Activated CD4-positive, alpha-beta T cell treated with anti-CD3 and anti-CD28 coated beads for 4 hours (primary cell): ENCODE results near the gene ANKH.

Experiments
- DNase-seq, 2 donors: peaks; one replicate each; pipeline ENCODE4 v3.0.0-alpha.2; 2020

Gene ANKH

GRCh38 chr5:14757850-14758249, 113.7 kb downstream of the ANKH start:
- DNase-seq: no peak

- DNase-seq: no peak
Observed at GRCh38 chr5:14756478-14756877, 115.1 kb downstream of the ANKH start.

GRCh38 chr5:14753947-14754346, 117.6 kb downstream of the ANKH start:
- DNase-seq: no peak

- DNase-seq: no peak
Observed at GRCh38 chr5:14753292-14753691, 118.3 kb downstream of the ANKH start.

GRCh38 chr5:14752497-14753071, 119.0 kb downstream of the ANKH start:
- DNase-seq: no peak

GRCh38 chr5:14750712-14751111, 120.9 kb downstream of the ANKH start:
- no peak for DNase-seq

- no peak for DNase-seq
Observed at GRCh38 chr5:14749579-14750101, 121.9 kb downstream of the ANKH start.

GRCh38 chr5:14748180-14748900, 123.2 kb downstream of the ANKH start:
- DNase-seq: no peak

- DNase-seq: no peak
Observed at GRCh38 chr5:14745753-14746152, 125.8 kb downstream of the ANKH start.

- DNase-seq: no peak
Observed at GRCh38 chr5:14745188-14745563, 126.4 kb downstream of the ANKH start.

GRCh38 chr5:14744296-14745187, 127.0 kb downstream of the ANKH start:
- DNase-seq: no peak

GRCh38 chr5:14743601-14744295, 127.8 kb downstream of the ANKH start:
- no peak for DNase-seq

GRCh38 chr5:14742498-14742897, 129.1 kb downstream of the ANKH start:
- DNase-seq: no peak

- no peak for DNase-seq
Observed at GRCh38 chr5:14741801-14742440, 129.7 kb downstream of the ANKH start.

- no peak for DNase-seq
Observed at GRCh38 chr5:14741131-14741530, 130.4 kb downstream of the ANKH start.

- no peak for DNase-seq
Observed at GRCh38 chr5:14739981-14740380, 131.6 kb downstream of the ANKH start.

GRCh38 chr5:14739538-14739937, 132.0 kb downstream of the ANKH start:
- DNase-seq: no peak

GRCh38 chr5:14738050-14738449, 133.5 kb downstream of the ANKH start:
- DNase-seq: no peak

GRCh38 chr5:14737291-14737690, 134.3 kb downstream of the ANKH start:
- DNase-seq: no peak

GRCh38 chr5:14735944-14736343, 135.6 kb downstream of the ANKH start:
- no peak for DNase-seq

- DNase-seq: no peak
Observed at GRCh38 chr5:14734396-14734795, 137.2 kb downstream of the ANKH start.

GRCh38 chr5:14733661-14734060, 137.9 kb downstream of the ANKH start:
- no peak for DNase-seq

GRCh38 chr5:14732991-14733390, 138.6 kb downstream of the ANKH start:
- DNase-seq: no peak
